Upper lobe of left lung (tissue), 4 donors: ENCODE measurements around the gene NPPC.

Experiments
- CTCF ChIP-seq, 6 experiments: fragments of 450-650 bp in 4 of 6; fragments of 200-600 bp in 2 of 6; sonication (generic) in 2 of 6; IDR thresholded peaks; one replicate each; pipeline ENCODE4 v1.5.1; 2016 to 2019; ENCODE audit warnings: antibody characterized with exemption in 6 of 6
- POLR2A ChIP-seq, 4 donors: fragments of 450-650 bp; IDR thresholded peaks; one replicate each; pipeline ENCODE4 v1.5.1; 2016 to 2017; ENCODE audit warnings: antibody characterized with exemption in 4 of 4, mild to moderate bottlenecking in 2 of 4
- POLR2AphosphoS5 ChIP-seq, 2 donors: sonication (generic); formaldehyde crosslinking; IDR thresholded peaks; one replicate each; pipeline ENCODE4 v1.5.1; 2017; ENCODE audit warnings: antibody characterized with exemption in 2 of 2

GRCh38 chr2:231914077-231914690 is 12.0 kb downstream of the NPPC start:
- no peak for TF ChIP-seq POLR2A (IDR thresholded peaks at IDR 0.05)
- TF ChIP-seq CTCF (IDR thresholded peaks at IDR 0.05): no peak
- no peak for TF ChIP-seq POLR2AphosphoS5 (IDR thresholded peaks at IDR 0.05)
